ENCODE results near the gene MAGEB3. TPM values are rescaled to one million over a fixed set of nuclear protein-coding genes. Genes with fewer than 3 reads are reported as not detected.

MAGEB3 gene
- total RNA-seq, 2 experiments from 2014 or later = not detected

Other genes starting within 250 kb of the MAGEB3 start
- not detected for gene MAGEB2, start 15.1 kb upstream of the MAGEB3 start, total RNA-seq
- gene MAGEB4, start 11.3 kb downstream of the MAGEB3 start, total RNA-seq = not detected
- gene MAGEB1, start 16.5 kb downstream of the MAGEB3 start, total RNA-seq = not detected
- not detected for gene NR0B1, start 78.7 kb downstream of the MAGEB3 start, total RNA-seq

All from activated CD4-positive, alpha-beta memory T cell treated with anti-CD3 and anti-CD28 coated beads, Interleukin-2, amount 10 ng/mL, durations not matched to agents 7 days and 5 days (primary cell).